Uterus (tissue), 4 donors: Measurements from ENCODE around the gene LKAAEAR1. TPM values are rescaled to one million over a fixed set of nuclear protein-coding genes. Genes with fewer than 3 reads are reported as not detected.

Source experiments
- DNase-seq, 2 donors: peaks; one replicate each; pipeline ENCODE4 v3.0.0-alpha.2; 2019 to 2020
- H3K27ac ChIP-seq, 2 donors: fragments of 200-600 bp; sonication (generic); 1 replicate in 1 of 2; 2 replicates in 1 of 2; pipeline ENCODE4 v1.5.1; 2016 to 2018
- H3K27me3 ChIP-seq, 2 donors: fragments of 200-600 bp; sonication (generic); one replicate each; pipeline ENCODE4 v1.5.1; 2018 to 2019; ENCODE audit warnings: control low read depth in 1 of 2
- H3K36me3 ChIP-seq, 2 donors: fragments of 200-600 bp; sonication (generic); one replicate each; pipeline ENCODE4 v1.5.1; 2019; ENCODE audit warnings: control low read depth in 1 of 2
- H3K4me1 ChIP-seq, 2 donors: fragments of 200-600 bp; sonication (generic); one replicate each; pipeline ENCODE4 v1.5.1; 2018 to 2019; ENCODE audit warnings: control low read depth in 1 of 2
- H3K4me3 ChIP-seq, 2 donors: fragments of 200-600 bp; sonication (generic); 1 replicate in 1 of 2; 2 replicates in 1 of 2; pipeline ENCODE4 v1.5.1; 2018 to 2019; ENCODE audit warnings: mild to moderate bottlenecking in 1 of 2
- H3K9me3 ChIP-seq, 2 donors: fragments of 200-600 bp; sonication (generic); one replicate each; pipeline ENCODE4 v1.5.1; 2019; ENCODE audit warnings: control low read depth in 1 of 2
- CTCF ChIP-seq, 4 experiments: fragments of 200-600 bp in 2 of 4; fragments of 450-650 bp in 2 of 4; sonication (generic) in 2 of 4; IDR thresholded peaks; one replicate each; pipeline ENCODE4 v1.5.1; 2016 to 2019; ENCODE audit warnings: antibody characterized with exemption in 4 of 4, mild to moderate bottlenecking in 2 of 4, moderate library complexity in 1 of 4
- POLR2A ChIP-seq, 2 donors: fragments of 450-650 bp; IDR thresholded peaks; one replicate each; pipeline ENCODE4 v1.6.1; 2016; ENCODE audit warnings: antibody characterized with exemption in 2 of 2, mild to moderate bottlenecking in 1 of 2, moderate library complexity in 1 of 2
- intact Hi-C: fragments of 100-400 bp; cut with DNase I; formaldehyde crosslinking; loops from one replicate; pipeline ENCODE4 v1.15.1; 2023; ENCODE audit warnings: low total_unique reads
- total RNA-seq, 4 donors: library from RNA; depleted of rRNA in 3 of 4; stranded (reverse); fragments of >200 nt in 3 of 4; gene quantifications; one replicate each; pipeline versions ENCODE4 v1.1.0 to v1.2.4, GENCODE V29; 2014 to 2023
- donor health status: DM: yes; HTN: yes; CAD: no.

The LKAAEAR1 gene
- total RNA-seq, 4 donors from 2014 or later, result not detected

DNA sequence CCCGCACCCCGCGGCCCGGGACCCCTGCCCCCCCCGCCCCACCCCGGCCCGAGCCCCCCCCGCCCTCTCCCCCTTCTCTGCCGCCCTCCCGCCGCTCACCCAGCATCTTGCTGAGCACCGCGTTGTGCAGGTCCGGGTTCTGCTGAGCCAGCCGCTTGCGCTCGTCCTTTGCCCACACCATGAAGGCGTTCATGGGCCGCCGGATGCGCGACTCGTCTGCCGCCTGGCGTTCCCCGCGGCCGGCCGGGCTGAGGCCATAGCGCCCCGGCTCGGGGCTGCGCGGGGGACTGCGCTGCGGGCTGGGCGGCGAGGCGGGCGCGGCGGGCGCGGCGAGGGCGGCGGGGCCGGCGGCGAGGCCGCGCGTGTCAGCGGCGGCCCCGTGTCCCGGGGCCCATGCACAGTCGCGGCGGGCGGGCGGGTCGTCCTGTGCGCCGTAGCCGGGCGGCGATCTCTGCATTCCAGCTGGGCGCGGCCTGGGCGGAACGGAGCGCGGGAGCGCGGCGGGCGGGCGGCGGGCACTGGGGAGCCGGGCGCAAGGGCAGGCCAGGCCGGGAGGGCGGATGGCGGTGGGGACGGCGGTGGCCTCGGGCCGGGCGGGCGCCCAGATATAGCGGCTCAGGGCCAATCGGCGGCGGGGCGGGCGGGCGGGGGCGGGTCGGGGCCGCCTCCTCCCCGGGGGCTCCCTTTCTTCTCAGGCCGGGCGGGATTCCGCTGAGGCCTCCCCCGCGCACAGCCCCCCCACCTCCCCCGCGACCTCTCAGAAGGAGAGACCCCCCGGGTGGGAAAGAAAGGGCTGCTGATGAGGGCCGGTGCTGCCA lies 34.9 kb downstream of the LKAAEAR1 start, which contains the start of gene SOX18:
Gene SOX18, minus strand, starts transcription at position 580 of the 818 bp plus-strand sequence. Its CDS starts 123 bp downstream, at position 457.
- Histone ChIP-seq H3K36me3 (no peaks in the 10 kb centered on the region), H3K27me3 (no peaks in the 10 kb centered on the region), H3K9me3 (no peaks in the 10 kb centered on the region), H3K4me1 (peaks cover 0 to 14% of the 10 kb centered on the region in 2 donors), H3K27ac (peak within 1 kb of the TSS; percentile 68 to 71), H3K4me3 (peak within 1 kb of the TSS in 1 of 2 donors; percentile 28)
- no peak for TF ChIP-seq CTCF (IDR thresholded peaks at IDR 0.05)
- TF ChIP-seq POLR2A (IDR thresholded peaks at IDR 0.05), result no peak
- intact Hi-C loops, result no loop called here
- DNase-seq, result no peak

DNA sequence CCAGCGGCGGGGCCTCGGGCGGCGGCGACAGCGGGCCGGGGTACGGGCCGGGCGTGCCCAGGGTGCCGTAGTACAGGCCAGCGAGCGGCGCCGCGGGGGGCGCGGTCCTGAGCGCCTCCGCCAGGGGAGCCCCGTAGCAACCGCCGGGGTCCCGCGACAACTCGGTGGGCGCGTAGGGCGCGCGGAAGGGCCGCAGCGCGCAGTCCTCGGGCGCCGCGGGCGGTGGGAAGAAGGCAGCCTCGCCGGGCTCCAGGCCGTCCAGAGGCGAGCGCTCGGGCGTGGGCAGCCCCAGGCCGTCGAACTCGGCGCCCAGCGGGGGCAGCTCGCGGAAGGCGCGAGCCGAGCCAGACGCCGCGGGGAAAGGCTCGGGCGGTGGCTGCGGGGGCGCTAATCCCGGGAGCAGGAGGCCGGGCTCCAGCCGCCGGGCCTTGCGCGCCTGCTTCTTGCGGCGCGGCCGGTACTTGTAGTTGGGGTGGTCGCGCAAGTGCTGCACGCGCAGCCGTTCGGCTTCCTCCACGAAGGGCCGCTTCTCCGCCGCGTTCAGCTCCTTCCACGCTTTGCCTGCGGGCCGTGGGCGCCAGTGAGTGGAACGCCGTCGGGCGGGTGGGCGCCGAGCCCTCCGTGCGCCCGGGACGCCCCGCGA lies 35.7 kb downstream of the LKAAEAR1 start:
- no peaks in the 10 kb centered on the region for H3K27me3 ChIP-seq
- peaks cover 0 to 14% of the 10 kb centered on the region in 2 donors for H3K4me1 ChIP-seq
- DNase-seq, result no peak
- H3K27ac ChIP-seq, result peak overlapping the region in 1 of 2 donors; percentile 20
- TF ChIP-seq CTCF (IDR thresholded peaks at IDR 0.05) (no peak), POLR2A (IDR thresholded peaks at IDR 0.05) (no peak)
- peak overlapping the region in 1 of 2 donors; percentile 28 for H3K4me3 ChIP-seq
- H3K9me3 ChIP-seq, result no peaks in the 10 kb centered on the region
- H3K36me3 ChIP-seq, result no peaks in the 10 kb centered on the region
- intact Hi-C loops, result no loop called here

DNA sequence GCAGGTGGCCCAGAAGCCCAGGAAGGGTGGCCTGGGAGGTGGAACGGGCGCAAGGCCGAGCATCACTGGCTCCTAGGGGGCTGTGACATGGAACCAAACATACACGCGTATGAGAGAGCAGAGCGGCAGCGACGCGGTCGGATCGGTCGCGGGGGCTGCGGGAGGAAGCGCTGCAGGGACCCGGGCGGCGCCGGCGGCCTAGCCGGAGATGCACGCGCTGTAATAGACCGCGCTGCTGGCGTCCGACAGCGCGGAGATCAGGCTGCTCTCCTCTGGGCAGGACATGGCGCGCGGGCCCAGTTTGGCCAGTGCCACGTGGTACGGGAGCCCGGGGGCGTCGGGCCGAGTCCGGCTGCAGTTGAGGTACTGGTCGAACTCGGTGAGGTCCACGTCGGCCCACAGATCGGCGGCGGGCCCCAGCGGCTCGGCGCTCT lies 36.2 kb downstream of the LKAAEAR1 start:
- Histone ChIP-seq H3K27ac (peak overlapping the region in 1 of 2 donors; percentile 20), H3K27me3 (no peaks in the 10 kb centered on the region), H3K36me3 (no peaks in the 10 kb centered on the region), H3K9me3 (no peaks in the 10 kb centered on the region), H3K4me3 (peak overlapping the region; percentile 9 to 28), H3K4me1 (peaks cover 0 to 14% of the 10 kb centered on the region in 2 donors)
- intact Hi-C loops, result no loop called here
- DNase-seq, result no peak
- TF ChIP-seq CTCF (IDR thresholded peaks at IDR 0.05) (no peak), POLR2A (IDR thresholded peaks at IDR 0.05) (no peak)

DNA sequence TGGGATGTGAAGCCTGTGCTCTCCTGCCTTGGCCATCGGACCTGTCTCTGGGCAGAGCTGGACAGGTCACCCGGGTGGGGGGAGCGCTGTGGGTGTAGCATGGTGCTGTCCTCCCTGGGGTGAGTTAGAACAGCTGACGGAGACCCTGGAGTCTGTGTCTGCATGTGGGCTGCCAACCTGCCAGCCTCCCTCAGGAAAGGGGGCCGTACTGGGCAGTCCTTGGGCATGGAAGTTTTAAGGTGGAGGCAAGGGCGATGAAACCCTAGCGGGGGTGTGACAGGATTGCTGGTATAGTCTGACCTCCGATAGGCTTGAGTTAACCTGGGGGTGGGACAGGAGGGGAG lies 37.2 kb downstream of the LKAAEAR1 start:
- Histone ChIP-seq H3K4me1 (peaks cover 0 to 16% of the 10 kb centered on the region in 2 donors), H3K9me3 (no peaks in the 10 kb centered on the region), H3K27me3 (peaks cover 0 to 4% of the 10 kb centered on the region in 2 donors), H3K36me3 (no peaks in the 10 kb centered on the region), H3K27ac (no peak overlapping the region), H3K4me3 (peak overlapping the region; percentile 6 to 9)
- TF ChIP-seq CTCF (IDR thresholded peaks at IDR 0.05), result no peak
- intact Hi-C loops, result no loop called here
- no peak for DNase-seq
